OCI-LY1 (cell line): ENCODE results near the gene CCDC187.

Source experiments
- H2AFZ ChIP-seq: fragments of 200-600 bp; sonication (generic), shearing (Covaris generic); 2 replicates; pipeline ENCODE4 v1.6.0; 2014; ENCODE audit warnings: antibody characterized with exemption, mild to moderate bottlenecking, low read length
- H3F3A ChIP-seq: fragments of 200-600 bp; sonication (generic), shearing (Covaris generic); 2 replicates; pipeline ENCODE4 v1.6.0; 2014; ENCODE audit warnings: mild to moderate bottlenecking, antibody characterized with exemption, low read length, moderate library complexity; ENCODE audit not compliant: insufficient read depth
- H3K27ac ChIP-seq: fragments of 200-600 bp; sonication (generic); 2 replicates; pipeline ENCODE4 v1.5.1; 2014; ENCODE audit warnings: low read length, mixed run types, mild to moderate bottlenecking, low read depth; ENCODE audit not compliant: poor library complexity, severe bottlenecking
- H3K27me3 ChIP-seq: fragments of 200-600 bp; sonication (generic); 2 replicates; pipeline ENCODE4 v1.6.0; 2014; ENCODE audit warnings: antibody characterized with exemption, mild to moderate bottlenecking, low read length, moderate library complexity; ENCODE audit not compliant: insufficient read depth
- H3K36me3 ChIP-seq: fragments of 200-600 bp; sonication (generic); 2 replicates; pipeline ENCODE4 v1.6.1; 2014; ENCODE audit warnings: mild to moderate bottlenecking, antibody characterized with exemption, low read length, moderate library complexity, mixed read lengths; ENCODE audit not compliant: insufficient read depth
- H3K4me1 ChIP-seq: fragments of 200-600 bp; sonication (generic); 2 replicates; pipeline ENCODE4 v1.5.1; 2014; ENCODE audit warnings: mild to moderate bottlenecking, low read length, moderate library complexity; ENCODE audit not compliant: insufficient read depth, severe bottlenecking
- H3K4me2 ChIP-seq: fragments of 200-600 bp; sonication (generic), shearing (Covaris generic); 2 replicates; pipeline ENCODE4 v1.6.1; 2014; ENCODE audit warnings: low read length
- H3K4me3 ChIP-seq: fragments of 200-600 bp; sonication (generic); 2 replicates; pipeline ENCODE4 v1.5.1; 2014; ENCODE audit warnings: low read length, low read depth, mild to moderate bottlenecking, mixed read lengths; ENCODE audit not compliant: poor library complexity, severe bottlenecking
- H3K79me2 ChIP-seq: fragments of 200-600 bp; shearing (Covaris generic); 2 replicates; pipeline ENCODE4 v1.6.1; 2016; ENCODE audit warnings: mixed run types, low read length, mixed read lengths; ENCODE audit not compliant: insufficient read depth
- H3K9ac ChIP-seq: fragments of 200-600 bp; sonication (generic), shearing (Covaris generic); 2 replicates; pipeline ENCODE4 v1.6.1; 2014; ENCODE audit warnings: mild to moderate bottlenecking, low read length, mixed read lengths
- H3K9me2 ChIP-seq: fragments of 200-600 bp; sonication (generic), shearing (Covaris generic); 2 replicates; pipeline ENCODE4 v1.6.1; 2014; ENCODE audit warnings: low read depth, mild to moderate bottlenecking, low read length, mixed read lengths
- H3K9me3 ChIP-seq: fragments of 200-600 bp; shearing (Covaris generic); 2 replicates; pipeline ENCODE4 v1.6.1; 2014; ENCODE audit warnings: low read length, mixed read lengths
- H4K20me1 ChIP-seq: fragments of 200-600 bp; sonication (generic), shearing (Covaris generic); 2 replicates; pipeline ENCODE4 v1.6.0; 2016; ENCODE audit warnings: mild to moderate bottlenecking, low read length; ENCODE audit not compliant: insufficient read depth
- EZH2 ChIP-seq: fragments of 200-600 bp; sonication (generic), shearing (Covaris generic); IDR thresholded peaks from 2 replicates; pipeline ENCODE4 v1.8.0; 2017; ENCODE audit warnings: borderline replicate concordance, mixed run types, mild to moderate bottlenecking, antibody characterized with exemption, low read length, moderate library complexity, mixed read lengths
- TF ChIP-seq, protein P1 (sequence below): fragments of 200-600 bp; sonication (generic), shearing (Covaris generic); IDR thresholded peaks from 2 replicates; pipeline ENCODE4 v1.5.1; 2017; ENCODE audit warnings: mild to moderate bottlenecking, antibody characterized with exemption, low read length, moderate library complexity, mixed read lengths

CCDC187 gene

DNA sequence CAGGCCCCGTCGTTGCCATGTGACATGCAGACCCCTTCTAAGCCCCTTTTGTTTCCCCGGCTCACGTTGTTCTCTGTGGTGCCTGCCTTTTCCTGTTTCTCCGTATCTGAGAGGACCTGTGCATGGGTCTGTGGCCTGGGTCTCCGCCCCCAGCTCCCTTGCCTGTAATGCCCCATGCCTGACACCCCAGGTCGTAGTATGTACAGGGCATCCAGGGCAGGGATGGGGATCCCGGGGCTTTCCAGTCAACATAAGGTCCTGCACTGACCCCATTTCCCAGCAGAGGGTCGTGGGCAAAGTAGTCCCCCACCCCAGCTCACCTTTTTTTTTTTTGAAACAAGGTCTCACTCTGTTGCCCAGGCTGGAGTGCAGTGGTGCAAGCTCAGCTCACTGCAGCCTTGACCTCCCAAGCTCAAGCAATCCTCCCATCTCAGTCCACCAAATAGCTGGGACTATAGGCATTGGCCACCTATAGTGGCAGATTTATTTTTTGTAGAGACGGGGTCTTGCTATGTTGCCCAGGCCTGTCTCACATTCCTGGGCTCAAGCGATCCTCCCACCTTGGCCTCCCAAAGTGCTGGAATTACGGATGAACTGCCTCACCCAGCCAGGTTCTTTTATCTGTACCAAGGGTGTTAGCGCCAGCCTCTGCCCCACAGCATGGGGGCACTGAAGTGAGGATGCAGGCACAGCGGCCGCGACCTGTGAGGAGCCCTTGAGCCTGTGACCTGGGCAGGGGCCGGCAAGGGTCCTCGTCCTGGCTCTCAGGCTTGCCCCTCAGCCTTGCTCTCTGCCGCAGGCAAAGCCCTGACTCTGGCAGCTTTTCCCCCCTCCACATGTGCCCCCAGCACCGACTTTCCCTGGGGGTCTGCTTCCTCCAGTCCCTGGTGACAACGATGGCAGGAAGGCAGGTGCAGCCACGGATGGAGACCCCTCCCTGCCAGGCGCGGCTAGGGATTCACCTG is 39.2 kb downstream of the CCDC187 start:
- no peaks in the 10 kb centered on the region for H3K9me2 ChIP-seq

DNA sequence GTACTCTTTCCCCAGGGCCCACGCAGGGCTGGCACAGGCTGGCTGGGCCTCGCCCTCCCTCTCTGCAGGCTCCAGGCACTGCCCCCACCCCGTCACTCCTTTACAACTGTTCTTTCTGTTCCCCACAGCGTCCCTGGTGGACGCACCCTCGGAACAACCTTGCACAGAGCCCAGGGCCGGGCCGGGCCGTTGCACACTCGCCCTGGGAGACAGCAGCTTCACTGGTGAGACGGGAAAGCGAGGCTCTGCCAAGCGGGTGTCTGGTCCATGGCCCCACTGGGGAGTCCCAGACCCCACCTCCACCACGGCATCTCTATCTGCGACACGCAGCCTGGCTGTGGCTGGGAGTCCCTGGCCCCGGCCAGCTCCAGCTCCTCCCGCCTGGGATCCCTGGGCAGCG is 39.9 kb downstream of the CCDC187 start:
- Histone ChIP-seq H3F3A (no peaks in the 10 kb centered on the region), H3K9ac (no peak overlapping the region), H3K4me1 (peaks cover 11% of the 10 kb centered on the region), H3K4me3 (no peak overlapping the region), H3K4me2 (no peak overlapping the region), H3K27ac (no peak overlapping the region), H2AFZ (no peak overlapping the region), H3K27me3 (peaks cover 18% of the 10 kb centered on the region), H3K36me3 (no peaks in the 10 kb centered on the region), H3K79me2 (no peaks in the 10 kb centered on the region), H3K9me2 (no peaks in the 10 kb centered on the region), H3K9me3 (no peaks in the 10 kb centered on the region), H4K20me1 (no peaks in the 10 kb centered on the region)
- TF ChIP-seq, protein P1, sequence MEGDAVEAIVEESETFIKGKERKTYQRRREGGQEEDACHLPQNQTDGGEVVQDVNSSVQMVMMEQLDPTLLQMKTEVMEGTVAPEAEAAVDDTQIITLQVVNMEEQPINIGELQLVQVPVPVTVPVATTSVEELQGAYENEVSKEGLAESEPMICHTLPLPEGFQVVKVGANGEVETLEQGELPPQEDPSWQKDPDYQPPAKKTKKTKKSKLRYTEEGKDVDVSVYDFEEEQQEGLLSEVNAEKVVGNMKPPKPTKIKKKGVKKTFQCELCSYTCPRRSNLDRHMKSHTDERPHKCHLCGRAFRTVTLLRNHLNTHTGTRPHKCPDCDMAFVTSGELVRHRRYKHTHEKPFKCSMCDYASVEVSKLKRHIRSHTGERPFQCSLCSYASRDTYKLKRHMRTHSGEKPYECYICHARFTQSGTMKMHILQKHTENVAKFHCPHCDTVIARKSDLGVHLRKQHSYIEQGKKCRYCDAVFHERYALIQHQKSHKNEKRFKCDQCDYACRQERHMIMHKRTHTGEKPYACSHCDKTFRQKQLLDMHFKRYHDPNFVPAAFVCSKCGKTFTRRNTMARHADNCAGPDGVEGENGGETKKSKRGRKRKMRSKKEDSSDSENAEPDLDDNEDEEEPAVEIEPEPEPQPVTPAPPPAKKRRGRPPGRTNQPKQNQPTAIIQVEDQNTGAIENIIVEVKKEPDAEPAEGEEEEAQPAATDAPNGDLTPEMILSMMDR = peak; percentile 28; the same call in 1 of the 2 replicates
- no peak for TF ChIP-seq EZH2

More for the DNA sequence above, 39.2 kb downstream of the CCDC187 start:
- no peak overlapping the region for H2AFZ ChIP-seq
- no peak overlapping the region for H3K9ac ChIP-seq
- no peak for TF ChIP-seq EZH2
- TF ChIP-seq, protein P1 = no peak
- peaks cover 20% of the 10 kb centered on the region for H3K27me3 ChIP-seq
- H3K36me3 ChIP-seq = no peaks in the 10 kb centered on the region
- no peak overlapping the region for H3K4me3 ChIP-seq
- H3K79me2 ChIP-seq = no peaks in the 10 kb centered on the region
- H3K4me2 ChIP-seq = no peak overlapping the region
- no peak overlapping the region for H3K27ac ChIP-seq
- no peaks in the 10 kb centered on the region for H3F3A ChIP-seq
- peaks cover 11% of the 10 kb centered on the region for H3K4me1 ChIP-seq
- no peaks in the 10 kb centered on the region for H4K20me1 ChIP-seq
- H3K9me3 ChIP-seq = no peaks in the 10 kb centered on the region

DNA sequence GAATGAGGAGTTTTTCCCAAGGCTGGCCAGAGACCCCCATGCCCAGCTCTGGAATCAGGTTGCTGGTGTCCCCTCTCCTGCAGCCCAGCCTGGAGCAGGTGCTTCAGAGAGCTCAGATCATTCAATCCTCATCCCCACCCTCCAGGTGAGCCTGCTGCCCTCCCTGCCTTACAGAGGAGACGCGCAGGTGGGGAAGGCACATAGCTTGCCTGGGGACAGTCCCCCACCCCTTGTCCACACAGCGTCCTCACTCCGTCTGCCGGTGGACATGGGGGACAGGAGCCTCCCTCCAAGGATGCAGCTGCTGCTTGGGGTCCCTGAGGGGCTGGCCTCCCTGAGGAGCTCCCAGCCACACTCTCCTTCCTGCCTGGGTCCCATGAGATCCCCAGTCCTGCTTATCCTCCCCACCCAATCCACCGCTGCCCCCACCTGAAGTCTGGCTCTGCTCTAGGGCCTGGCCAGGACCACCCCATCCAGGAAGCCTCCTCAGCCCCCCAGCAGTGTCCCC is 41.2 kb downstream of the CCDC187 start:
- no peaks in the 10 kb centered on the region for H3K36me3 ChIP-seq
- H3F3A ChIP-seq = no peaks in the 10 kb centered on the region
- H4K20me1 ChIP-seq = no peaks in the 10 kb centered on the region
- peaks cover 8% of the 10 kb centered on the region for H3K4me1 ChIP-seq
- H3K9me3 ChIP-seq = no peaks in the 10 kb centered on the region
- no peak for TF ChIP-seq EZH2
- TF ChIP-seq, protein P1 = no peak
- peaks cover 13% of the 10 kb centered on the region for H3K27me3 ChIP-seq
- H3K4me2 ChIP-seq = no peak overlapping the region
- H3K79me2 ChIP-seq = no peaks in the 10 kb centered on the region
- no peak overlapping the region for H2AFZ ChIP-seq
- no peak overlapping the region for H3K27ac ChIP-seq
- no peak overlapping the region for H3K4me3 ChIP-seq
- no peaks in the 10 kb centered on the region for H3K9me2 ChIP-seq
- no peak overlapping the region for H3K9ac ChIP-seq
